Glutamatergic neuron (in vitro differentiated cells): ENCODE results near the gene TRPM4. TPM values are rescaled to one million over a fixed set of nuclear protein-coding genes. Genes with fewer than 3 reads are reported as not detected.
A peak's percentile ranks its signal among the peaks of the same experiment; 100 is the strongest.
"Not testable (repeated sequence)": the region's sequence is repeated elsewhere in the genome, so short reads cannot be mapped to it uniquely, and the experiment has no call there.

ENCODE experiments used
- DNase-seq: peaks from one replicate; pipeline ENCODE4 v3.0.0; 2022
- H3K27ac Mint-ChIP-seq: one replicate; pipeline ENCODE4 v1.8.0; 2020; ENCODE audit warnings: mild to moderate bottlenecking, mixed read lengths, inconsistent platforms; ENCODE audit not compliant: unreplicated experiment
- H3K27me3 Mint-ChIP-seq: one replicate; pipeline ENCODE4 v1.8.0; 2020; ENCODE audit warnings: mild to moderate bottlenecking, moderate library complexity, mixed read lengths, inconsistent platforms; ENCODE audit not compliant: unreplicated experiment
- H3K36me3 Mint-ChIP-seq: one replicate; pipeline ENCODE4 v1.8.0; 2020; ENCODE audit warnings: mild to moderate bottlenecking, mixed read lengths, inconsistent platforms; ENCODE audit not compliant: unreplicated experiment
- H3K4me1 Mint-ChIP-seq: one replicate; pipeline ENCODE4 v1.8.0; 2020; ENCODE audit warnings: mild to moderate bottlenecking, low read depth, mixed read lengths, inconsistent platforms; ENCODE audit not compliant: unreplicated experiment
- H3K4me3 Mint-ChIP-seq: one replicate; pipeline ENCODE4 v1.8.0; 2020; ENCODE audit warnings: mild to moderate bottlenecking, mixed read lengths, inconsistent platforms; ENCODE audit not compliant: unreplicated experiment
- H3K9me3 Mint-ChIP-seq: one replicate; pipeline ENCODE4 v1.8.0; 2020; ENCODE audit warnings: mild to moderate bottlenecking, moderate library complexity, mixed read lengths, inconsistent platforms; ENCODE audit not compliant: unreplicated experiment
- total RNA-seq: library from RNA; stranded (reverse); fragmentation: NEBNext Ultra II Directional; extraction: Animal tissue kit (Norgen Biotek cat#: 25700); gene quantifications from one replicate; pipeline ENCODE4 v1.2.1, GENCODE V29; 2021; ENCODE audit not compliant: unreplicated experiment
- TF ChIP-seq, protein P1 (sequence below): fragments of 200-600 bp; sonication (generic); IDR thresholded peaks from one replicate; pipeline ENCODE4 v1.5.0; 2021; ENCODE audit not compliant: partially characterized antibody, unreplicated experiment

The TRPM4 gene
- total RNA-seq, 1 donor from 2014 or later = 54.1 TPM

DNA sequence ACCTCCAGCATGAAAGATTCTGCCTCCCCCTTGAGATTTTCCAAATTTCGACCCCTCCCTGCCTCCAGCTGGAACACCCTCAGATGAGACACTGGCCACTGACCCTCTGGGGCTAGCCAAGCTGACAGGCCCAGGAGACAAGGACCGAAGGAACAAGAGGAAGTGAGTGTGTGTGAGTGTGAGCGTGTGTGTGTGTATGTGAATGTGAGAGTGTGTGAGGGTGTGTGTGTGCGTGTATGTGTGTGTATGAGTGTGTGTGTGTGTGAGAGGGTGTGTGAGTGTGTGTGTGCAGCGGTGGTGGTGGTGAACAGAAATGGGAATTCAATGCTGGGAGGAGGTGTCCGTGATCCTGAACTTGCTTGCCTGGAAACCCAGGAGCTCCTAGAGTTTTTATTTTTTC is 16.2 kb upstream of the TRPM4 start:
- H3K9me3 Mint-ChIP-seq = peaks cover 16% of the 10 kb centered on the region
- TF ChIP-seq, protein P1, sequence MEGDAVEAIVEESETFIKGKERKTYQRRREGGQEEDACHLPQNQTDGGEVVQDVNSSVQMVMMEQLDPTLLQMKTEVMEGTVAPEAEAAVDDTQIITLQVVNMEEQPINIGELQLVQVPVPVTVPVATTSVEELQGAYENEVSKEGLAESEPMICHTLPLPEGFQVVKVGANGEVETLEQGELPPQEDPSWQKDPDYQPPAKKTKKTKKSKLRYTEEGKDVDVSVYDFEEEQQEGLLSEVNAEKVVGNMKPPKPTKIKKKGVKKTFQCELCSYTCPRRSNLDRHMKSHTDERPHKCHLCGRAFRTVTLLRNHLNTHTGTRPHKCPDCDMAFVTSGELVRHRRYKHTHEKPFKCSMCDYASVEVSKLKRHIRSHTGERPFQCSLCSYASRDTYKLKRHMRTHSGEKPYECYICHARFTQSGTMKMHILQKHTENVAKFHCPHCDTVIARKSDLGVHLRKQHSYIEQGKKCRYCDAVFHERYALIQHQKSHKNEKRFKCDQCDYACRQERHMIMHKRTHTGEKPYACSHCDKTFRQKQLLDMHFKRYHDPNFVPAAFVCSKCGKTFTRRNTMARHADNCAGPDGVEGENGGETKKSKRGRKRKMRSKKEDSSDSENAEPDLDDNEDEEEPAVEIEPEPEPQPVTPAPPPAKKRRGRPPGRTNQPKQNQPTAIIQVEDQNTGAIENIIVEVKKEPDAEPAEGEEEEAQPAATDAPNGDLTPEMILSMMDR = no peak
- H3K27ac Mint-ChIP-seq = no peak overlapping the region
- peaks cover 12% of the 10 kb centered on the region for H3K36me3 Mint-ChIP-seq
- peaks cover 21% of the 10 kb centered on the region for H3K27me3 Mint-ChIP-seq
- peak overlapping the region; percentile 42 for H3K4me3 Mint-ChIP-seq
- DNase-seq = no peak
- peaks cover 21% of the 10 kb centered on the region for H3K4me1 Mint-ChIP-seq

DNA sequence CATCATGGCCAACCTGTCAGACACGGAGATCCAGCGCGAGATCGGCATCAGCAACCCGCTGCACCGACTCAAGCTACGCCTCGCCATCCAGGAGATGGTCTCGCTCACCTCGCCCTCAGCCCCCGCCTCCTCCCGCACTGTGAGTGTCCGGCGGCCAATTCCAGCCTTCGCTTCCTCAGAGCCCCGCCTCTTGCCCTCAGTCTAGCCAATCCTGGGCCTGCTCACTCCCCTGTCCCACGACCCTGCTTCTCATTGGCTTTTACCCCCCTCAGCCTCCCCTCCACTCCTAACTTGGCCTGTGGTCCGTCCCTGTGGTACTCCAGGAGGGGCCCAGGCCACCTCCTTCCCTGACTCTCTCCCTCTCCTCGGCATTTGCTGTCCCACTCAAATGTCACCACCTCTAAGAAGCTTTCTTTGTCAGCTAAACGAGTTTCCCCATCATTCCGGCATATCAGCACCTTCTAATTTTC is 14.7 kb upstream of the TRPM4 start:
- peak overlapping the region; percentile 89 for H3K4me3 Mint-ChIP-seq
- peak; percentile 97 for DNase-seq
- peaks cover 21% of the 10 kb centered on the region for H3K4me1 Mint-ChIP-seq
- H3K27me3 Mint-ChIP-seq = peaks cover 19% of the 10 kb centered on the region
- peaks cover 16% of the 10 kb centered on the region for H3K9me3 Mint-ChIP-seq
- H3K36me3 Mint-ChIP-seq = peaks cover under 1% of the 10 kb centered on the region
- TF ChIP-seq, protein P1 = no peak
- H3K27ac Mint-ChIP-seq = peak overlapping the region; percentile 79

DNA sequence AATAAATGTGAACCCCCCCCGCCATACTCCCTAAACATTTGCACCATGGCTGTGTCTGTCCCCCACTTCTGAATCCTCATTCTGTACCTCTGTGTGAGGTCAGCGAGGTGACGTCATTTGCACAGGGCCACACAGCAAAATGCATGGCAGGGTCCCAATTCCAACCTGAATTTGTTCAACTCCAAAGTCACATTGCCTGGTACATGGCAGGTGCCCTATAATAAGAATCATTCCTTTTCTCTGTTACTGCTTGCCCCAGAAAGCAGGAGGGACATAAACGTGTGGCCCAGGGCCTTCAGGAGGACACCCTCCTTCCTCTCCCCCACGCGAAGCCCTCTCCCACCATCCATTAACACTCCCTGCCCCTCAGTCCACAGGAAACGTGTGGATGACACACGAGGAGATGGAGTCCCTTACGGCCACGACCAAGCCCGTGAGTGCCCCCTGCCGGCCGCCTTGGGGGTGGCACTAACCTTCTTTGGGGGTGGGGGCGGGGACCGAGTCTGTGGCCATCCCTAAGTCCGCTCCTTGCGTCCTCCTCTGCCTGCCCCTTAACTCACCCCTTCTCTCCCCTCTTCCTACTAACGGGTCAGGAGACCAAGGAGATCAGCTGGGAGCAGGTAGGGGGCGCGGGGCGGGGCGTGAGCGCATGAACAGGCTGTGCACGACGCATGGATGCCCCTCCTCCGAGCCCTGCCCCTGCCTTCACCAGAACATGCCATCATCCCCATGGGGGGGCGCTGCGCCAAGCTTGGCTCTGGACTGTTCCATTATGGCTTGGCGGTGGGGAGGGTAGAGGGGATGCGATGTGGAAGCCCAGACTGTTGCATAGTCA is 11.8 kb upstream of the TRPM4 start:
- H3K36me3 Mint-ChIP-seq = no peaks in the 10 kb centered on the region
- H3K27me3 Mint-ChIP-seq = peaks cover 19% of the 10 kb centered on the region
- H3K9me3 Mint-ChIP-seq = peaks cover 20% of the 10 kb centered on the region
- peak overlapping the region; percentile 79 for H3K4me3 Mint-ChIP-seq
- peak overlapping the region; percentile 88 for H3K27ac Mint-ChIP-seq
- TF ChIP-seq, protein P1 = peak; percentile 96
- DNase-seq = peak; percentile 92
- H3K4me1 Mint-ChIP-seq = peaks cover 24% of the 10 kb centered on the region

DNA sequence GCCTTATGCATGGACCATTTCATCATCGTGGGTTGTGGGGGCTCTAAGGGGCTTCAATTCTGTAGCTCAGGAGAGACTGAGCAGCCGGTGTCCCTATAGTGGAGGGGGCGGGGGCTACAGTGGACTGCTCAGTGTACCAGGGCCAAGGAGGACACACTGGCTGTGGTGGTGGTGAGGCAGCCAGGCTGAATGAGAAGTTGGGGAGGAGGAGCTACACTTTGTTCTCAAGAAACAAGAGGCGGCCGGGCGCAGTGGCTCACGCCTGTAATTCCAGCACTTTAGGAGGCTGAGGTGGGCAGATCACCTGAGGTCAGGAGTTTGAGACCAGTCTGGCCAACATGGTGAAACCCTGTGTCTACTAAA is 11.2 kb upstream of the TRPM4 start:
- Mint-ChIP-seq H3K4me3 (peak overlapping the region; percentile 79), H3K4me1 (peaks cover 21% of the 10 kb centered on the region), H3K9me3 (peaks cover 18% of the 10 kb centered on the region), H3K27me3 (peaks cover 16% of the 10 kb centered on the region)
- DNase-seq, H3K27ac Mint-ChIP-seq, H3K36me3 Mint-ChIP-seq: not testable (repeated sequence)

DNA sequence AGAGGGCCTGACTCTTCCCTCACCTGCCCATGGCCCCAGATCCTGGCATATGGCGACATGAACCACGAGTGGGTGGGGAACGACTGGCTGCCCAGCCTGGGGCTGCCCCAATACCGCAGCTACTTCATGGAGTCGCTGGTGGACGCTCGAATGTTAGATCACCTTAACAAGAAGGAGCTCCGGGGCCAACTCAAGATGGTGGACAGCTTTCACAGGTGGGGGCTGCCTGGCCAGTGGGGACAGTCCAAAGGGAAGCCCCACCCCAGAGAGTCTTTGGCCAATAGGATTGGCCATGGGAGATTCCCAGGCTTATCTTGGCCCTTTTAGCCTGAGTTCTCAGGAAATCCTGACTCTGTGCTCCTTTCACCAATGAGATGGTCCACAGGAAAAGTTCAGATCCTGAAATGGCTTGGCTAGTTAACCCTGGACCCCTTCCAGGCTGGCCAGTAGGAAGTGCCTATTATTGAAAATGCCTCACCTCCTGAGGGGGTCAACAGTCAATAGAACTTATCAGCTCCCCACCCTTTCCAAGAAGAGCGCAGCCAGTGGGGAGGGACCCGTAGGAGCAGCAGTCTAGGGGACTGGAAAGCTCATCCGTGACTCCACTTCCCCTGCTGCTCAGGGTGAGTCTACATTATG is 9.4 kb upstream of the TRPM4 start:
- Mint-ChIP-seq H3K9me3 (peaks cover 21% of the 10 kb centered on the region), H3K4me3 (peak overlapping the region; percentile 96), H3K27me3 (peaks cover 16% of the 10 kb centered on the region), H3K4me1 (peaks cover 14% of the 10 kb centered on the region), H3K36me3 (no peaks in the 10 kb centered on the region), H3K27ac (no peak overlapping the region)
- DNase-seq = no peak
- TF ChIP-seq, protein P1 = no peak
